Measurements from ENCODE around the gene RPS6KB1.
"Not testable (repeated sequence)": the region's sequence is repeated elsewhere in the genome, so short reads cannot be mapped to it uniquely, and the experiment has no call there.

Gene RPS6KB1

GRCh38 chr17:59947310-59947709 lies 54.4 kb downstream of the RPS6KB1 start:
- not testable (repeated sequence) for DNase-seq

GRCh38 chr17:59950049-59950448 lies 57.1 kb downstream of the RPS6KB1 start:
- no peak for DNase-seq

- no peak for DNase-seq
These were observed 61.9 kb downstream of the RPS6KB1 start for GRCh38 chr17:59954856-59955255.

GRCh38 chr17:59959574-59959973 lies 66.7 kb downstream of the RPS6KB1 start:
- not testable (repeated sequence) for DNase-seq

GRCh38 chr17:59962739-59963318 lies 69.9 kb downstream of the RPS6KB1 start:
- no peak for DNase-seq

- DNase-seq = peak; percentile 62
These were observed 71.0 kb downstream of the RPS6KB1 start for GRCh38 chr17:59963738-59964481.

- DNase-seq = peak; percentile 83
These were observed 71.8 kb downstream of the RPS6KB1 start, which contains the start of gene RNFT1 for GRCh38 chr17:59964482-59965328. Gene RNFT1, minus strand, starts transcription at chr17:59964740. Its CDS starts 77 bp downstream, at chr17:59964663.

- DNase-seq = not testable (repeated sequence)
These were observed 78.8 kb downstream of the RPS6KB1 start for GRCh38 chr17:59971771-59972170.

- peak; percentile 12 for DNase-seq
These were observed 79.9 kb downstream of the RPS6KB1 start for GRCh38 chr17:59972778-59973177.

- DNase-seq = not testable (repeated sequence)
These were observed 80.6 kb downstream of the RPS6KB1 start for GRCh38 chr17:59973483-59973882.

- not testable (repeated sequence) for DNase-seq
These were observed 82.2 kb downstream of the RPS6KB1 start for GRCh38 chr17:59975166-59975565.

- not testable (repeated sequence) for DNase-seq
These were observed 103.7 kb downstream of the RPS6KB1 start for GRCh38 chr17:59996608-59997007.

All from EL (cell line).